AG09309 (cell line): Measurements from ENCODE around the gene TULP3.

Experiments used
- DNase-seq: peaks from one replicate; pipeline ENCODE4 v3.0.0-alpha.2; 2010; ENCODE audit warnings: low read depth
- H3K4me3 ChIP-seq: 2 replicates; pipeline ENCODE4 v1.5.1; 2011; ENCODE audit warnings: mild to moderate bottlenecking, low read depth, low read length, moderate library complexity; ENCODE audit not compliant: control insufficient read depth
- CTCF ChIP-seq: IDR thresholded peaks from 2 replicates; pipeline ENCODE4 v1.5.1; 2011; ENCODE audit warnings: mild to moderate bottlenecking, low read depth, low read length, inconsistent platforms; ENCODE audit not compliant: insufficient read depth, control insufficient read depth; ENCODE audit errors: missing control alignments

Gene TULP3

GRCh38 chr12:2924019-2924418 is 33.3 kb downstream of the TULP3 start:
- no peak overlapping the region for H3K4me3 ChIP-seq
- no peak for DNase-seq
- no peak for TF ChIP-seq CTCF

- TF ChIP-seq CTCF, result no peak
- H3K4me3 ChIP-seq, result no peak overlapping the region
- DNase-seq, result no peak
These were observed 34.8 kb downstream of the TULP3 start for GRCh38 chr12:2925322-2925995.

GRCh38 chr12:2930865-2931264 is 40.2 kb downstream of the TULP3 start:
- no peak overlapping the region for H3K4me3 ChIP-seq
- no peak for DNase-seq
- no peak for TF ChIP-seq CTCF

- DNase-seq, result no peak
- TF ChIP-seq CTCF, result no peak
- no peak overlapping the region for H3K4me3 ChIP-seq
These were observed 42.9 kb downstream of the TULP3 start for GRCh38 chr12:2933586-2933985.

- no peak overlapping the region for H3K4me3 ChIP-seq
- no peak for DNase-seq
- no peak for TF ChIP-seq CTCF
These were observed 43.7 kb downstream of the TULP3 start for GRCh38 chr12:2934371-2934770.

GRCh38 chr12:2936301-2936700 is 45.6 kb downstream of the TULP3 start:
- no peak for DNase-seq
- H3K4me3 ChIP-seq, result no peak overlapping the region
- no peak for TF ChIP-seq CTCF
